NAMALWA (cell line): ENCODE data around the gene HBE1.

Experiments
- DNase-seq: peaks from one replicate; pipeline ENCODE4 v3.0.0-alpha.2; 2015; ENCODE audit warnings: low spot score

HBE1 gene

GRCh38 chr11:5233307-5233706 lies 36.4 kb downstream of the HBE1 start:
- no peak for DNase-seq

GRCh38 chr11:5232821-5233220 lies 36.9 kb downstream of the HBE1 start:
- DNase-seq: no peak

- DNase-seq: no peak
Observed at GRCh38 chr11:5232176-5232575, 37.6 kb downstream of the HBE1 start.

GRCh38 chr11:5231111-5231510 lies 38.6 kb downstream of the HBE1 start:
- no peak for DNase-seq

- no peak for DNase-seq
Observed at GRCh38 chr11:5230266-5230665, 39.5 kb downstream of the HBE1 start.

GRCh38 chr11:5229796-5230195 lies 39.9 kb downstream of the HBE1 start:
- no peak for DNase-seq

GRCh38 chr11:5229356-5229755 lies 40.4 kb downstream of the HBE1 start:
- DNase-seq: no peak

GRCh38 chr11:5228124-5228523 lies 41.6 kb downstream of the HBE1 start:
- no peak for DNase-seq

- no peak for DNase-seq
Observed at GRCh38 chr11:5227681-5228080, 42.1 kb downstream of the HBE1 start.

GRCh38 chr11:5226732-5227310 lies 42.9 kb downstream of the HBE1 start, which contains the start of gene HBB:
HBB (minus strand) TSS chr11:5227071; CDS start chr11:5227021, 50 bp downstream.
- no peak for DNase-seq

GRCh38 chr11:5225480-5225871 lies 44.3 kb downstream of the HBE1 start:
- DNase-seq: no peak

- no peak for DNase-seq
Observed at GRCh38 chr11:5224538-5225479, 44.9 kb downstream of the HBE1 start.

GRCh38 chr11:5223686-5224085 lies 46.1 kb downstream of the HBE1 start:
- no peak for DNase-seq

- no peak for DNase-seq
Observed at GRCh38 chr11:5223146-5223545, 46.6 kb downstream of the HBE1 start.
